Parietal lobe (tissue), 1 donor: Measurements from ENCODE around the gene TPSD1. TPM values are rescaled to one million over a fixed set of nuclear protein-coding genes. Genes with fewer than 3 reads are reported as not detected.

Experiments
- total RNA-seq: library from RNA; depleted of rRNA; stranded (reverse); fragments of >200 nt; gene quantifications from one replicate; pipeline ENCODE4 v1.2.3, GENCODE V29; 2014

The TPSD1 gene
- not detected for total RNA-seq

DNA sequence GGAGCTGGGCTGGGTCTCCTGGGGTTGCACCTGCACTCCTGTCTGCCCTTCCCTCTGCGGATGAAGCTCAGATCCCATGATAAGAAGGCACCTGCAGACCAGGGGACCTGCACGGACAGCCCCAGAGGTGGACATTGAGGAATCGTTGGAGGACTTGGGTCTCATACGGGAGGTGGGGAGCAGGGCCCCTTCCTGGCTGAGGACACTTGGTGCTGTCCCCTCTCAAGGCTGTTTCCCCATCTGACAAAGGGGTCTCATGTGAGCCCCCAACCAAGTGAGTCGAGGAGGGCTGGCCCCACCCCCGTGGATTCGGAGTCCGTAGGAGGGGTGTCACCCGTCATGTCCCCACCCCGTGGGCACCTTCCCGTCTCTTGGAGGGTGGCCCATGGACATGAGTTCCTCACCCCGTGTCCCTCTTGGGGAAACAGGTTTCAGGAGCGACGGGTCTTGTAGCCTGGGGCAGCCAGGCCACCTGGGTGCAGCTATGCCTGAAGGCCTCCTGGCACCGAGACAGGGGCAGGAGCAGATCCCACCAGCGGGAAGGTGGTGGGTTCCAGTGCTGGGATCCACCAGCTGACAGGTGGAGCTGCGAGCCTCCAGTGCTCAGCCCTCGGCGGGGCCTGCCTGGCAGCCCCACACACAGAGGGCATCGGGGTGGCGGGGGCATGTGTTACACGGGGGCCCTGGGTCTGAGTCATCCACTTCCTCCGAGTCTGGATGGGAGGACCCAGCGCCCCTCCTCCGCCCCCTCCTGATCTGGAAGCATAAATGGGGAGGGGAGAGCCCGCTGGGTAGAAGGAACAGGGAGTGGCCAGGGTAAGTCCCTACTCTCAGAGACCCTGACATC is at the start of gene TPSD1:
TSS of gene TPSD1 (plus strand) at position 794 of the 847 bp plus-strand sequence. CDS start 212 bp downstream, outside the sequence.

GRCh38 chr16:1225051-1225451 is 30.8 kb upstream of the TPSD1 start, which contains the start of gene TPSG1:
Gene TPSG1 (minus strand): TSS chr16:1225268. CDS start chr16:1225252, 16 bp downstream.

DNA sequence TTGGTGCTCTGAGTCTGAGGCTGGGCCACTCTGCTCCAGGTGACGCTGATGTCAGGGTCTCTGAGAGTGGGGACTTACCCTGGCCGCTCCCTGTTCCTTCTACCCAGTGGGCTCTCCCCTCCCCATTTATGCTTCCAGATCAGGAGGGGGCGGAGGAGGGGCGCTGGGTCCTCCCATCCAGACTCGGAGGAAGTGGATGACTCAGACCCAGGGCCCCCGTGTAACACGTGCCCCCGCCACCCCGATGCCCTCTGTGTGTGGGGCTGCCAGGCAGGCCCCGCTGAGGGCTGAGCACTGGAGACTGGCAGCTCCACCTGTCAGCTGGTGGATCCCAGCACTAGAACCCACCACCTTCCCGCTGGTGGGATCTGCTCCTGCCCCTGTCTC is 25.8 kb upstream of the TPSD1 start, which contains the start of gene TPSB2:
TSS of gene TPSB2 (minus strand) at position 101 of the 387 bp plus-strand sequence. CDS start 233 bp downstream, outside the sequence.

DNA sequence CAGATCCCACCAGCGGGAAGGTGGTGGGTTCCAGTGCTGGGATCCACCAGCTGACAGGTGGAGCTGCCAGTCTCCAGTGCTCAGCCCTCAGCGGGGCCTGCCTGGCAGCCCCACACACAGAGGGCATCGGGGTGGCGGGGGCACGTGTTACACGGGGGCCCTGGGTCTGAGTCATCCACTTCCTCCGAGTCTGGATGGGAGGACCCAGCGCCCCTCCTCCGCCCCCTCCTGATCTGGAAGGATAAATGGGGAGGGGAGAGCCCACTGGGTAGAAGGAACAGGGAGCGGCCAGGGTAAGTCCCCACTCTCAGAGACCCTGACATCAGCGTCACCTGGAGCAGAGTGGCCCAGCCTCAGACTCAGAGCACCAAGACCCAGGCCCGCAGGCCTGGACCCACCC is 15.4 kb upstream of the TPSD1 start, which contains the start of gene TPSAB1:
TSS of gene TPSAB1 (plus strand) at position 270 of the 400 bp plus-strand sequence. CDS start 234 bp downstream, outside the sequence.

Other genes with a start within 250 kb of the TPSD1 start
- not detected for gene SSTR5, start 183.3 kb upstream of the TPSD1 start, total RNA-seq
- 0.63 TPM for gene C1QTNF8, start 159.8 kb upstream of the TPSD1 start, total RNA-seq
- 32.9 TPM for gene CACNA1H, start 103.0 kb upstream of the TPSD1 start, total RNA-seq
- not detected for gene TPSG1, start 30.8 kb upstream of the TPSD1 start, total RNA-seq
- gene TPSB2, start 25.9 kb upstream of the TPSD1 start, total RNA-seq, result not detected
- gene TPSAB1, start 15.4 kb upstream of the TPSD1 start, total RNA-seq, result not detected
- 87.0 TPM for gene UBE2I, start 53.6 kb downstream of the TPSD1 start, total RNA-seq
- gene BAIAP3, start 77.6 kb downstream of the TPSD1 start, total RNA-seq, result 9.1 TPM
- gene TSR3, start 95.8 kb downstream of the TPSD1 start, total RNA-seq, result 36.6 TPM
- gene GNPTG, start 95.9 kb downstream of the TPSD1 start, total RNA-seq, result 23.8 TPM
- gene UNKL, start 158.6 kb downstream of the TPSD1 start, total RNA-seq, result 20.0 TPM
- gene UQCC4, start 164.7 kb downstream of the TPSD1 start, total RNA-seq, result 8.1 TPM
- not detected for gene PERCC1, start 175.0 kb downstream of the TPSD1 start, total RNA-seq
- gene CCDC154, start 188.5 kb downstream of the TPSD1 start, total RNA-seq, result 1.9 TPM
- gene CLCN7, start 219.0 kb downstream of the TPSD1 start, total RNA-seq, result 51.0 TPM
- gene PTX4, start 232.9 kb downstream of the TPSD1 start, total RNA-seq, result not detected
- gene TELO2, start 237.3 kb downstream of the TPSD1 start, total RNA-seq, result 23.8 TPM